ENCODE results near the gene CRY2. TPM values are rescaled to one million over a fixed set of nuclear protein-coding genes. Genes with fewer than 3 reads are reported as not detected.
"Not testable (repeated sequence)": the region's sequence is repeated elsewhere in the genome, so short reads cannot be mapped to it uniquely, and the experiment has no call there.

The CRY2 gene
- polyA plus RNA-seq, 1 of the 3 experiments (the other 2 are of a cell fraction): 6.7 TPM

- peaks cover 5 to 23% of the 10 kb centered on the region in 2 experiments; a peak in 2 of 4 replicates for H3K4me1 ChIP-seq (ENCODE audit: control insufficient read depth in 1 of 2, insufficient read depth in 2 of 2, low read depth in 1 of 2, low read length in 1 of 2)
- H3K79me2 ChIP-seq (ENCODE audit: insufficient read depth): no peaks in the 10 kb centered on the region
- H3K9ac ChIP-seq: no peak overlapping the region
- WGBS (ENCODE audit: low lambda C conversion rate): 88% methylated on average over 15 of the region's 15 CpGs
- H3K4me2 ChIP-seq: no peak overlapping the region
- no peaks in the 10 kb centered on the region for H3F3A ChIP-seq (replicated peaks; ENCODE audit: insufficient read depth)
- H3K4me3 ChIP-seq (ENCODE audit: low read depth in 2 of 2, low read length in 1 of 2): no peak overlapping the region
- no peaks in the 10 kb centered on the region for H3K9me2 ChIP-seq
- no peak for DNase-seq
- peaks cover 0 to 29% of the 10 kb centered on the region in 2 experiments for H3K36me3 ChIP-seq (replicated peaks in 1 of 2; ENCODE audit: control insufficient read depth in 1 of 2, insufficient read depth in 2 of 2, low read length in 1 of 2)
- H3K27ac ChIP-seq (ENCODE audit: low read depth in 2 of 2, low read length in 1 of 2): no peak overlapping the region
- ChIA-PET POLR2A (no interaction called here), CTCF (interaction anchor here (1.0 kb wide), 1 partner anchor 32 kb away, joined by 3 read pairs; no protein-coding TSS in a partner anchor)
- H3K27me3 ChIP-seq (ENCODE audit: insufficient read depth): no peaks in the 10 kb centered on the region
- peaks cover 9% of the 10 kb centered on the region; the same call in 1 of the 2 replicates for H4K20me1 ChIP-seq (ENCODE audit: insufficient read depth)
- H3K9me3 ChIP-seq: no peaks in the 10 kb centered on the region
- TF ChIP-seq FOXM1 (IDR thresholded peaks at IDR 0.05; ENCODE audit: low read depth) (no peak), SIN3A (IDR thresholded peaks at IDR 0.05; ENCODE audit: borderline replicate concordance, low read depth, low read length) (no peak), NRF1 (IDR thresholded peaks at IDR 0.05; ENCODE audit: low read depth, low read length) (no peak), FOSL2 (IDR thresholded peaks at IDR 0.05; ENCODE audit: borderline replicate concordance, low read depth) (no peak), CTCF (IDR thresholded peaks at IDR 0.05) (no peak), CHD2 (IDR thresholded peaks at IDR 0.05; ENCODE audit: low read length, partially characterized antibody) (no peak), FOXJ3 (CRISPR knock-in tag; IDR thresholded peaks at IDR 0.05) (no peak)
- H2AFZ ChIP-seq (ENCODE audit: low read depth): no peak overlapping the region
Observed at GRCh38 chr11:45904309-45904915, 57.1 kb downstream of the CRY2 start.

GRCh38 chr11:45905095-45905494 is 57.8 kb downstream of the CRY2 start:
- H3K27ac ChIP-seq (ENCODE audit: low read depth in 2 of 2, low read length in 1 of 2): no peak overlapping the region
- peaks cover 5 to 22% of the 10 kb centered on the region in 2 experiments; a peak in 2 of 4 replicates for H3K4me1 ChIP-seq (ENCODE audit: control insufficient read depth in 1 of 2, insufficient read depth in 2 of 2, low read depth in 1 of 2, low read length in 1 of 2)
- no peak overlapping the region for H3K4me3 ChIP-seq (ENCODE audit: low read depth in 2 of 2, low read length in 1 of 2)
- no peaks in the 10 kb centered on the region for H3K9me3 ChIP-seq
- no peak for DNase-seq
- H3K36me3 ChIP-seq (replicated peaks in 1 of 2; ENCODE audit: control insufficient read depth in 1 of 2, insufficient read depth in 2 of 2, low read length in 1 of 2): peaks cover 0 to 31% of the 10 kb centered on the region in 2 experiments
- POLR2A ChIA-PET: no interaction called here
- H3F3A ChIP-seq (replicated peaks; ENCODE audit: insufficient read depth): no peaks in the 10 kb centered on the region
- H2AFZ ChIP-seq (ENCODE audit: low read depth): no peak overlapping the region
- CTCF ChIA-PET: no interaction called here
- H3K9ac ChIP-seq: no peak overlapping the region
- TF ChIP-seq EZH2phosphoT487 (IDR thresholded peaks at IDR 0.05; ENCODE audit: borderline replicate concordance, low read depth): no peak
- no peak for TF ChIP-seq FOSL2 (IDR thresholded peaks at IDR 0.05; ENCODE audit: borderline replicate concordance, low read depth)
- no peak for TF ChIP-seq RAD21 (IDR thresholded peaks at IDR 0.05; ENCODE audit: low read length)
- no peak for TF ChIP-seq ZBTB33 (IDR thresholded peaks at IDR 0.05; ENCODE audit: borderline replicate concordance, low read depth)
- TF ChIP-seq PBX3 (IDR thresholded peaks at IDR 0.05): no peak
- TF ChIP-seq YY1 (IDR thresholded peaks at IDR 0.05; ENCODE audit: low read depth): no peak
- no peak for TF ChIP-seq ELF1 (IDR thresholded peaks at IDR 0.05)
- TF ChIP-seq NRF1 (IDR thresholded peaks at IDR 0.05; ENCODE audit: low read depth, low read length): no peak
- TF ChIP-seq SIN3A (IDR thresholded peaks at IDR 0.05; ENCODE audit: borderline replicate concordance, low read depth, low read length): no peak
- TF ChIP-seq TAF1 (IDR thresholded peaks at IDR 0.05; ENCODE audit: borderline replicate concordance, low read depth, low read length): no peak
- no peak for TF ChIP-seq RFX5 (IDR thresholded peaks at IDR 0.05; ENCODE audit: low read length)
- no peak for TF ChIP-seq GABPA (IDR thresholded peaks at IDR 0.05; ENCODE audit: low read depth)
- TF ChIP-seq TEAD4 (IDR thresholded peaks at IDR 0.05; ENCODE audit: borderline replicate concordance, insufficient read depth): no peak
- 94% methylated on average over 17 of the region's 19 CpGs for WGBS (ENCODE audit: low lambda C conversion rate)
- H3K27me3 ChIP-seq (ENCODE audit: insufficient read depth): no peaks in the 10 kb centered on the region
- H3K4me2 ChIP-seq: no peak overlapping the region
- peaks cover 9% of the 10 kb centered on the region; the same call in 1 of the 2 replicates for H4K20me1 ChIP-seq (ENCODE audit: insufficient read depth)
- no peaks in the 10 kb centered on the region for H3K79me2 ChIP-seq (ENCODE audit: insufficient read depth)
- H3K9me2 ChIP-seq: no peaks in the 10 kb centered on the region

- DNase-seq; H3K4me2 ChIP-seq; H3K27me3 ChIP-seq (ENCODE audit: insufficient read depth); H3K9me3 ChIP-seq; H2AFZ ChIP-seq (ENCODE audit: low read depth); H3K4me3 ChIP-seq (ENCODE audit: low read depth in 2 of 2, low read length in 1 of 2); H3K9ac ChIP-seq; H3K9me2 ChIP-seq; H4K20me1 ChIP-seq (ENCODE audit: insufficient read depth); H3K27ac ChIP-seq (ENCODE audit: low read depth in 2 of 2, low read length in 1 of 2); POLR2A ChIA-PET; H3F3A ChIP-seq (replicated peaks; ENCODE audit: insufficient read depth); H3K79me2 ChIP-seq (ENCODE audit: insufficient read depth): not testable (repeated sequence)
- peaks cover 0 to 34% of the 10 kb centered on the region in 2 experiments for H3K36me3 ChIP-seq (replicated peaks in 1 of 2; ENCODE audit: control insufficient read depth in 1 of 2, insufficient read depth in 2 of 2, low read length in 1 of 2)
- peaks cover 5 to 21% of the 10 kb centered on the region in 2 experiments; a peak in 2 of 4 replicates for H3K4me1 ChIP-seq (ENCODE audit: control insufficient read depth in 1 of 2, insufficient read depth in 2 of 2, low read depth in 1 of 2, low read length in 1 of 2)
- CTCF ChIA-PET: interaction anchor here (0.7 kb wide), 1 partner anchor 19 kb away, joined by 3 read pairs; no protein-coding TSS in a partner anchor
- WGBS (ENCODE audit: low lambda C conversion rate): 94% methylated on average over 4 of the region's 6 CpGs
Observed at GRCh38 chr11:45905576-45905975, 58.3 kb downstream of the CRY2 start.
